Measurements from ENCODE around the gene STK32A. TPM values are rescaled to one million over a fixed set of nuclear protein-coding genes. Genes with fewer than 3 reads are reported as not detected.

Gene STK32A
- total and polyA plus RNA-seq, 2 experiments from 2014 or later: 2.4 to 2.8 TPM

- TF ChIP-seq EZH2phosphoT487 (IDR thresholded peaks at IDR 0.05; ENCODE audit: unreplicated experiment): no peak
- TF ChIP-seq POLR2AphosphoS5 (IDR thresholded peaks at IDR 0.05; ENCODE audit: low read depth): no peak
- TF ChIP-seq STAT1 (IDR thresholded peaks at IDR 0.05; ENCODE audit: unreplicated experiment): no peak
- TF ChIP-seq EZH2 (IDR thresholded peaks at IDR 0.05; ENCODE audit: low read depth, unreplicated experiment): no peak
- TF ChIP-seq JUNB (IDR thresholded peaks at IDR 0.05; ENCODE audit: unreplicated experiment): no peak
- no peak for TF ChIP-seq REST (IDR thresholded peaks at IDR 0.05; ENCODE audit: unreplicated experiment)
- TF ChIP-seq ETS1 (IDR thresholded peaks at IDR 0.05): no peak
- TF ChIP-seq NANOG (IDR thresholded peaks at IDR 0.05; ENCODE audit: borderline replicate concordance): no peak
These were observed 106.1 kb downstream of the STK32A start (continued) for GRCh38 chr5:147340941-147341340.

GRCh38 chr5:147341345-147341744 lies 106.5 kb downstream of the STK32A start:
- TF ChIP-seq EZH2phosphoT487 (IDR thresholded peaks at IDR 0.05; ENCODE audit: unreplicated experiment): no peak
- Mint-ChIP-seq H3K4me1 (peaks cover 17% of the 10 kb centered on the region), H3K36me3 (ENCODE audit: low read depth) (peaks cover 15% of the 10 kb centered on the region; the same call in 2 of the 3 replicates), H3K27me3 (ENCODE audit: insufficient read depth, low read depth, poor library complexity) (no peaks in the 10 kb centered on the region), H3K27ac (no peak overlapping the region), H3K4me3 (no peak overlapping the region), H3K9me3 (peaks cover 10% of the 10 kb centered on the region)
- Histone ChIP-seq H3K9me2 (ENCODE audit: insufficient read depth) (0 out of 2 replicates have a peak, but pooled peaks cover 6% of the 10 kb centered on the region), H3F3A (replicated peaks; ENCODE audit: low read depth) (no peaks in the 10 kb centered on the region), H2AFZ (no peak overlapping the region), H3K79me2 (replicated peaks; ENCODE audit: insufficient read depth) (no peaks in the 10 kb centered on the region), H3K4me2 (no peak overlapping the region), H3K4me1 (ENCODE audit: insufficient read depth) (peaks cover 16% of the 10 kb centered on the region), H3K27ac (ENCODE audit: low read depth) (no peak overlapping the region), H4K20me1 (replicated peaks; ENCODE audit: insufficient read depth) (no peaks in the 10 kb centered on the region), H3K36me3 (ENCODE audit: insufficient read depth) (no peaks in the 10 kb centered on the region; the same call in 1 of the 2 replicates), H3K27me3 (ENCODE audit: insufficient read depth) (no peaks in the 10 kb centered on the region), H3K4me3 (no peak overlapping the region)
- no peak for DNase-seq (ENCODE audit: low spot score)
- ATAC-seq: no peak

- Histone ChIP-seq H3K36me3 (ENCODE audit: insufficient read depth) (no peaks in the 10 kb centered on the region), H3K4me2 (no peak overlapping the region), H4K20me1 (replicated peaks; ENCODE audit: insufficient read depth) (no peaks in the 10 kb centered on the region), H3K79me2 (replicated peaks; ENCODE audit: insufficient read depth) (no peaks in the 10 kb centered on the region), H3K4me3 (no peak overlapping the region), H3F3A (replicated peaks; ENCODE audit: low read depth) (no peaks in the 10 kb centered on the region), H3K27me3 (ENCODE audit: insufficient read depth) (no peaks in the 10 kb centered on the region), H3K4me1 (ENCODE audit: insufficient read depth) (no peaks in the 10 kb centered on the region), H2AFZ (no peak overlapping the region), H3K9me2 (ENCODE audit: insufficient read depth) (no peaks in the 10 kb centered on the region), H3K27ac (ENCODE audit: low read depth) (no peak overlapping the region)
- H3K27ac Mint-ChIP-seq: no peak overlapping the region
- H3K4me1 Mint-ChIP-seq: peaks cover 2% of the 10 kb centered on the region; the same call in 1 of the 3 replicates
- H3K9me3 Mint-ChIP-seq: no peaks in the 10 kb centered on the region
- ATAC-seq: no peak
- H3K27me3 Mint-ChIP-seq (ENCODE audit: insufficient read depth, low read depth, poor library complexity): no peaks in the 10 kb centered on the region
- H3K4me3 Mint-ChIP-seq: no peak overlapping the region
- DNase-seq (ENCODE audit: low spot score): no peak
- H3K36me3 Mint-ChIP-seq (ENCODE audit: low read depth): no peaks in the 10 kb centered on the region
- TF ChIP-seq ZNF331 (CRISPR knock-in tag; IDR thresholded peaks at IDR 0.05; ENCODE audit: low read depth): no peak
- TF ChIP-seq CTCF (conservative IDR thresholded peaks at IDR 0.05; ENCODE audit: low read depth in 2 of 2): no peak
- no peak for TF ChIP-seq POLR2AphosphoS5 (IDR thresholded peaks at IDR 0.05; ENCODE audit: low read depth)
- no peak for TF ChIP-seq STAT1 (IDR thresholded peaks at IDR 0.05; ENCODE audit: unreplicated experiment)
- TF ChIP-seq JUNB (IDR thresholded peaks at IDR 0.05; ENCODE audit: unreplicated experiment): no peak
- TF ChIP-seq REST (IDR thresholded peaks at IDR 0.05; ENCODE audit: unreplicated experiment): no peak
- TF ChIP-seq ETS1 (IDR thresholded peaks at IDR 0.05): no peak
- TF ChIP-seq EZH2phosphoT487 (IDR thresholded peaks at IDR 0.05; ENCODE audit: unreplicated experiment): no peak
- TF ChIP-seq CREB1 (CRISPR knock-in tag; IDR thresholded peaks at IDR 0.05; ENCODE audit: low read depth): no peak
These were observed 110.0 kb downstream of the STK32A start for GRCh38 chr5:147344861-147345260.
